ENCODE data around the gene FAM222B.
"Not testable (repeated sequence)": the region's sequence is repeated elsewhere in the genome, so short reads cannot be mapped to it uniquely, and the experiment has no call there.

FAM222B gene

DNA sequence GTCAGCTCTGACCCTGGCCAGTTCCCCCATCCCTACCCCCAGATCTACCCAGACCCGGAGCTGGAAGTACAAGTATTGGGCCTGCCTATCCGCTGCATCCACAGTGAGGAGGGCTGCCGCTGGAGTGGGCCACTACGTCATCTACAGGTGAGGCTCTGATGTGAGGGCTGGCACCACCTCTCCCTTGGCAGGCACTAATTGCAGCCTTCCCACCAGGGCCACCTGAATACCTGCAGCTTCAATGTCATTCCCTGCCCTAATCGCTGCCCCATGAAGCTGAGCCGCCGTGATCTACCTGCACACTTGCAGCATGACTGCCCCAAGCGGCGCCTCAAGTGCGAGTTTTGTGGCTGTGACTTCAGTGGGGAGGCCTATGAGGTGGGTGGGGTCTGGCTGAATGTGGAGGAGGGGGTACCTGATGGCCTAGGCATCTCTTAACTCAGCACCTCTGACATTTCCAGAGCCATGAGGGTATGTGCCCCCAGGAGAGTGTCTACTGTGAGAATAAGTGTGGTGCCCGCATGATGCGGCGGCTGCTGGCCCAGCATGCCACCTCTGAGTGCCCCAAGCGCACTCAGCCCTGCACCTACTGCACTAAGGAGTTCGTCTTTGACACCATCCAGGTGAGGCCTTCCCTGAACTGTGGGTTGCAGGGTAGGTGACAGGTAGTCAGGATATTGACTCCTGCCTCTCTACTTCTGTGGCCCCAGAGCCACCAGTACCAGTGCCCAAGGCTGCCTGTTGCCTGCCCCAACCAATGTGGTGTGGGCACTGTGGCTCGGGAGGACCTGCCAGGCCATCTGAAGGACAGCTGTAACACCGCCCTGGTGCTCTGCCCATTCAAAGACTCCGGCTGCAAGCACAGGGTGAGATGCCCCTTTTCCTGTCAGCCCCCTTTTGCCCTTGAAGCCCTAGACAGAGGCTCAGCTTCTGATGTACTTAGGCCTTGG is 94.5 kb downstream of the FAM222B start:
- DNase-seq (ENCODE audit: low read depth in 1 of 2, low spot score in 1 of 2) = no peak

DNA sequence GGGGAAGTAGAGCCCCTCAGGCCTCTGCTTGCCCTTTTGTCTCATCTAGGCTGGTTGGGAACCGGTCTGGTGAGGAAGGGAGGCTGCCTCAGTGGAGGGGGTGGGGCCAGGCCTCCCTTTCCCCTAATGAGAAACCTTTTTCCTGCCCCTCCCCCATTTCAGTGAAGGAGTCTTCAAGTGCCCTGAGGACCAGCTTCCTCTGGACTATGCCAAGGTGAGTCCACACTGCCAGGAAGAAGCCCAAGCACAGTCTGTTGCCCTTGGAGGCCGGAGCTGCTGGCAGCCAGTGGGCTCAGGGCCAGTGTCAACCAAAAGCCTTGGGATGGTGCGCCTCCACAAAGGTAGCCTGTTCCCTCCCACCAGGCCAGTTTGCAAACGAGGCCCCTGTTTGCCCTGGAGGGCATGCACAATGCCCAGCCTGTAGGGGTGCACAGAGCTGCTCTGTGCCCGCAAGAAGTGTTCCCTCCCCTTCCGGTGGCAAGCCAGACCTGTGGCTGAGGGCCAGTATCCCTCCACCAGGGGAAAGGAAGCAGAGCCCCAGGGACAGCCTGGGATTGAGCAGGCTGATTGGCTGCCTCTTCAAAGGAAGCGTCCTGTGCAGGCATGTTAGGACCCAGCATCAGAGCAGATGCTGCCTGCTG is 95.4 kb downstream of the FAM222B start:
- DNase-seq (ENCODE audit: low read depth in 1 of 2, low spot score in 1 of 2) = no peak

DNA sequence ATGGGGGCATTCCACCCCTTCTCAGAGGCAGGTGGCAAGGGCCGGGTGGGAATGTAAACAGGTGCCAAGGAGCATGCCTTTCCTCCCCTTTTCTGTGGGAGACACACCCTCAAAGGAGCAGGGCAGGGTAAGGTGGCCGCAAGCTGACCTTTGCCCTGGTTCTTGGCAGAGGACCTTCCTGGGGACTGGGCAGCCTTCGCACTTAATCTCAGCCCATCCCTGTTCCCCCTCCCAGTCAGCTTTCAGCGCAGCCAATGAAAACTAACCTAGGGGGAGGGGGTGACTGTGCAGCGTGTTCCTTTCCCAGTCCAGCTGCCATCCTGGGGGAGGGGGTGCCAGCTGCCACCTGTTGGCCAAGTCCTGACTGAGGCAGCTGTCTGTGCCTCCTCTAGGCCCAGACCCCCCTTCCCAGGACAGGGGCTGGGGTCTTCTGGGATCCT is 96.0 kb downstream of the FAM222B start:
- DNase-seq (ENCODE audit: low read depth in 1 of 2, low spot score in 1 of 2) = no peak

DNA sequence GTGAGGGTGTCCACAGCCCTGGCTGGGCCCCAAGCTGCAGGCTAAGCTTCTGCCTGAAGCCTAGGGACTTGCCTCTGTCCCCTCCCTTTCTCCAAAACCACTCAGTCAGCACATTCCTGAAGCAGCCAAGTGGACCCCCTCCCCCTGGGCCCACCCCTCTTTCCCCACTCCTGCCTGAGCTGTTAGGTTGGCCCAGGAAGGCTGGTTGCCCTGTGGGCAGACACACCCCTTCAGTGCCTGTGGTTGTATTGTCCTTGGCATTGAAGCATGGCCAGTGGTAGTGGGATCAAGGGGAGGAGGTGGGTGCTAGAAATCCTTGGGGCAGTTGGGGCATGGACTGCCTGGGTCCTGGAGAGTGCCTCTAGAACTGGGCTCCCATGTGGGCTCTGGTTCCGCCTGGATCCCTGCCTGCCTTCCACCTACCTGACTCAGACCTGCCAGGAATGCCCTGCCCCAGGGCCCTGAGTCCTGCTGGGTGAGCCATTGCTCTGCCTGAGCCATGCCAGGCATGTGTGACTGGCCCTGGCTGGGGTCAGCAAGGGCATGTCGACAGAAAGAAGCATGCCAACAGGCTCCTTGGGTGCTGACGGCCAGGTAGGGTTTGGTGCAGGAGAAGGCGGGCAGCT is 96.7 kb downstream of the FAM222B start:
- no peak for DNase-seq (ENCODE audit: low read depth in 1 of 2, low spot score in 1 of 2)

DNA sequence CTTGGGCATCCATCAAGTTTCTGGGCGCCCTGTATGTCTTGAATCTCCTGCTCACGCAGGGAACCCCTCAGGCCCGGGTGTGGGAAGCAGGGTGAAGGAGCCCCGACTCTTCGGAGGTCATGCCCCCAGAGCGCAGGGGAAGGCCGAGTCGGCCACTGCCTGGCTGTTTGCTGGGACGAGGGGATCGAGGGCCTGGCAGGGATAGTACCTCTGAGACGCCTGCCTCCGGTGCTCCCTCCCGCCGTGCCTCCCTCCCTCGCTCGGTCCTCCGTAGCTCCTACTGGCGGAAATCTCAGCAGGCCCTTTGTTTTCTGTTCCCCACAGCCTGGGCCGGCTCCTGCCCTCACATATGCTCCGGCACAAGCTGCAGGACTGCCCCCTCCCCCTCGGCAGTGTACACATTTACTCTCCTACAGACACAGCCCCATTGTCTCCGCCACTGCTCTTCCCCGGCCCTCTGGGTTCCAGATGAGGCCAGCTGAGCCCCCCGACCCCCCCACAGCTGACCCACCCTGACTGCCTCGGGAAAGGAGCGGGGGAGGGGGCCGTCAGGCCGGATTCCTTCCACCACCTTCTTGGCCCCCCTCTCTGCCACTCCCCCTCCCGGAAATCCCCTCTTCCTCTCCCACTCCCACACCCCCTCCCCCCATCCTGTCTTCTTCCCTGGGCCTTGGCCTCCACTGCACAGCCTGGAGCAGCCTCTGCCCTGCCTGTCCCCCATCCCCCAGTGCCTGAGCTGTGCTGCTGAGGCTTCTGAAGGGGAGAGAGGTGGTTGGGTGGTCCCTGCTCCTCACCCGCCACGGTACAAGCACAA is 97.4 kb downstream of the FAM222B start:
- no peak for DNase-seq (ENCODE audit: low read depth in 1 of 2, low spot score in 1 of 2)

DNA sequence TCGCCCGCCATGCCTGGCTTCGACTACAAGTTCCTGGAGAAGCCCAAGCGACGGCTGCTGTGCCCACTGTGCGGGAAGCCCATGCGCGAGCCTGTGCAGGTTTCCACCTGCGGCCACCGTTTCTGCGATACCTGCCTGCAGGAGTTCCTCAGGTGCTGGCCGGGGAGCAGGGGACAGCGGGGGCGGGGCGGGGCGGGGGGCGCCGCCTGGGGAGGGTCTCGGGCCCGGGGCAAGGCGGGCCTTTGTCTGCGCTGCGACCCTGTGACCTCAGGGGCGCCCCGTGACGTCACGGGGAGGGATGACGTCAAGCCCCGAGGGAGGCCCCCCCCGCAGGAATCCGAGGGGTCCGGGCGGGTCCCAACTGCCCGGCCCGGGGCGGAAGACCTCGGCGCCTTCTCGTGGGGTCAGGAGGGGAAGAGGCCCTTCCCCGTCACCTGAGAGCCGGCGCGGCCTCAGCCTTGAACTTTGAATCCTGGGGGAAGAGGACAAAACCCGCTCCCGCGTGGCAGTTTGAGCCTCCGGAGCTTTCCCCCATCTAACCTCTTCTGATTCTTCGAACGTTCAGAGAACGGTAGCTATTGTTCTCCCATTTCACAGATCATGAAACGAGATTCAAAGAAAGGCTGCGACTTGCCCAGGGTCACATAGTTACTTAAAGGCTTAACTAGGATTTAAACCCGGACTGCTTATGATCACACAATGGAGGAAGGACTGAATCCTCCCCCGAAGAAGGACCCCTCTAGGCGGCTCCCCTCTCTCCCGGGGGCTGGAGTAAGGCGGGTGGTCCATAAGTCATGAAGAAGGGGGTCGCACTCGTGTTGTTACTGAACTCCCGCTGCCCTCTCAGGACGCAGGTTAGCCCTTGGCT is 98.3 kb downstream of the FAM222B start:
- peak; percentile 42 to 71 for DNase-seq (ENCODE audit: low read depth in 1 of 2, low spot score in 1 of 2)

DNA sequence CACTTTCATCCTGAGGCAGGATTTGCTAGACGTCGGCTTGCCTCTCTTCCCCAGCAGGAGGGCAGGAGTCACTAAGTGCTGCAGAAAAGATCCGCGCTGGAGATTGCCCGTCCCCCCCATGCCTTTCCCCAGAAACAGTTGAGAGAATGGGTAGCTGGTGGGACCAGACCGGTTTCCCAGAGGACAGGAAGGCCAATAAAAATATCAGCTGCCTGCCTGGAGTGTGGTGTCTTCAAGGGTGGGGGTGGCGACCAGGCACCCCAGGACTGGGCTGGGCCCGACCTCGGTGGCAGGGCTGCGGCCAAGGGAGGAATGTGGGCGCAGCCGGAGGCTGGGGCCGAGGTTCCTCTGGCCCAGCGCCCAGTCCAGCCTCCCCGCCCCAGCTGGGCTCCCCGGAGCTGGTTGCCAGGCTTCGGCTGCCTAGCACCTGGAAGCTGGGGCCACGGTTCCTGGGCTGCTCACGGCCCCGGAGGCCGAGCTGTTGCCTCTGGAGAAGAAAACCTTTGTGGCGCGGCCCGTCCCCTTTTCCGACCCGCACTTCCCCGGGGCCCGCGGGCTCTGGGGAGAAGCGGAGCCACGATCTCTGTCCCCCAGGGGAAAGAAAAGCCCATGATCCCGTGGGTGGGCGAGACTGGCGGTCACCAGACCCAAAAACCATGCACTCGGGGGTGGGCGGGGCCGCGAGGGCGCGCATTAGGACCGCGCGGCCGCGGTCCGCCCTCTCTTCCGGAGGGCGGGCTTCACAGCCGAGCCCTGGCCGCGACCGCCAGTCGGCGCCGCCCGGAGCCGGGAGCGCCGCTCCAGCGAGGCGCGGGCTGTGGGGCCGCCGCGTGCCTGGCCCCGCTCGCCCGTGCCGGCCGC is 99.1 kb downstream of the FAM222B start, which contains the start of gene TRAF4:
TRAF4 (plus strand) TSS at position 769 of the 861 bp plus-strand sequence. CDS start 102 bp downstream, outside the sequence.
- DNase-seq (ENCODE audit: low read depth in 1 of 2, low spot score in 1 of 2) = peak; percentile 59 to 74

DNA sequence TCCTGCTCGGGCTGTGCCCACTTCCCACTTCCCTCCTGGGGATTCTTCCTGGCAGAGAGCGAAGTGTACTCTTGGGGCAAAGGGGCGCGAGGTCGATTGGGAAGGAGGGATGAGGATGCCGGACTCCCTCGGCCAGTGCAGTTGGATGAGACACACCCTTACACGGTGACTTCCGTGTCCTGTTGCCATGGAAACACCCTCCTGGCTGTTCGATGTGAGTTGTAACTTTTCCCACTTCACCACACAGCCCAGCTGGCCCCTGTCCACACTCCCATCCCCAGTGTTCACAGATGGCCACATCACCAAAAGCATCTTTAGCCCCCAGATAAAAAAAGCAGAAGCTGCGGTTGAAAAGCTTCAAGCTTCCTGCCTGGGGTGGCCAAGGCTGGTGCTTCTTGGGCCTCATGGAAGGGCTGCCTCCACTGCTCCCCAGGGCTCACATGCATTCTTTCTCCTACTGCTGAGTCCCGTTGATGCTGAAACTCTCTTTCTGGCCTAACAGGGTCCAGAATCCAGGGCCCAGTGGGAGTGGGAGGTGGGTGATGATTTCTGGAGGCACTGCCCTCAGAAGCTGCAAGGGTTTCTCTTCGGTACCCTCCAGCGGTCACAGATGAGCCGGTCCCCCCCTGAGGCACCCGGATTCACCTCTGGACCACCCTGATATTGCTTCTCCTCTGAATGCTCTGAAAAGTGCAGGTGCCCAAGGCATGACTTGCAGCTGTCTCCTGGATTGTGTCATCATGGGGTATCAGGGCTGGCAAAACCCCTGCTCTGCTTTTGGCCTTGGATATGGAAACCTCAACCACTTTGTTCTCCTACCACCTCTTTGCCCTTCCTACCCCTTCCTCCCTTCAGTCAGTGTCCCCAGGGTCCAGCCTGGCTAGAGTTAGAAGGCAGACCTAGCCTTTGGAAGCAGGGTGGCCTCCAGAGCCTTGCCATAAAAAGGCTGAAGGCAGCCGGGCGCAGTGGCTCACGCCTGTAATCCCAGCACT is 100.9 kb downstream of the FAM222B start:
- DNase-seq (ENCODE audit: low read depth in 1 of 2, low spot score in 1 of 2) = no peak

DNA sequence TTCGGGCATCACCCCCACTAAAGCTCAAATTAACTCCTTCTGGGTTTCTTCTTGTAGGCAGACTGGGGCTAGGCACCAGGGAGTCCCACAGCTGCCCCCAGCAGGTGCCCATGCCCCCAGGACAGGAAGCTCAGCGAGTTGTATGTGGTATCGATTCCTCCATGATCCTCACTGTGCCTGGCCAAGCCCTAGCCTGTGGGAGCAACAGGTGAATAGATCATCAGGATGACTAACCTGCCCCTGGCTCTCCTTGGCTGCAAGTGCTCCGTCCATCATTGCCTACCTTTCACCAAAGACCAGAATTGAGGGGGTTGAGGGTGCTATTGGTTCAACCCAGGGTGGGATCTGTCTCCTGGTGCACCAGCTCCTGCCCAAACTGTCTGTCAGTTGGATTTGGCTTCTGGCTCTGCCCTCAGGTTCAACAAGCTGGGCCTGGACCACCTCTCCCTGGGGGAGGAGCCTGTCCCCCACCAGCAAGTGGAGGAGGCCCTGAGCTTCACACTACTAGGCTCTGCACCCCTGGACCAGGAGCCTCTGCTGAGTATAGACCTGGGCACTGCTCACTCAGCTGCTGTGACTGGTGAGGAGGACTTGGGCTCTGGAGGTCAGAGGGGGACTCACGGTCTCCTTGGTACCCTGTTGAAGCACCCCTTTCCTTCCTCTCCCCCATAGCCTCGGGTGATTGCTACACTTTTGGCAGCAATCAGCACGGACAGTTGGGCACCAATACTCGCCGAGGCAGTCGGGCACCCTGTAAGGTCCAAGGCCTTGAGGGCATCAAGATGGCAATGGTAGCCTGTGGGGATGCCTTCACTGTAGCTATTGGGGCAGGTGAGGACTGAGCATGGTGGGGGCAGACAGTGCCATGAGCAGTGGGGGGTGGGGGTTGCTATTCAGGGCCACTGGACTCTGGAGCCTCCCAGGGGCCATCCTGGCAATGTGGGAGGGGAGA is 101.9 kb downstream of the FAM222B start:
- DNase-seq (ENCODE audit: low read depth in 1 of 2, low spot score in 1 of 2) = no peak

DNA sequence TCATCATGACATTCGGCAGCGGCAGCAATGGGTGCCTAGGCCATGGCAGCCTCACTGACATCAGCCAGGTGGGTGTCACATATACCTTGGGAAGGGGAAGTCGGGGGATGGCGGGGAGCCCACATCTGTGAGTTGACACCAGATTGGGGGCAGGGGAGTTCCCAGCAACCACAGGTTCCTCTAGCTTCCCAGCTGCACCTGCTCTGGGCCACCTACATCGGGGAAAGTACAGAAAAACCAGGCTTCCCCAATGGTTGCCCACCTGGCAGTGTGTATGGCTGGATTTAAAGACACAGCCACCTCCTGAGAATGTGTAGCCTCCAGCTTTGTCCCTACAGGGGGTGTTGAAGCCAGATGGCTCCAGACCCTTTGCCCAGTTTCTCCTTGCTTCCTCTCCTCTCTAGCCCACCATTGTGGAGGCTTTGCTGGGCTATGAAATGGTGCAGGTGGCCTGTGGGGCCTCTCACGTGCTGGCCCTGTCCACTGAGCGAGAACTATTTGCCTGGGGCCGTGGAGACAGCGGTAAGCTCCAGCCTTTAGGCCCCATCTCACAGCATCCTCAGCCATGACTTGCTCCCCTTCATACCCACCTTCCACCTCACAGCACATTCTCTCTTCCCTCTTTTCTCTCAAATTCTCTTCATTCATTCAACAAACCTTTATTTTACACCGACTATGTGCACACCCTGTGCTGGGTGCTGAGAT is 103.8 kb downstream of the FAM222B start:
- peak in 1 of 2 donors; percentile 58 for DNase-seq (ENCODE audit: low read depth in 1 of 2, low spot score in 1 of 2)

DNA sequence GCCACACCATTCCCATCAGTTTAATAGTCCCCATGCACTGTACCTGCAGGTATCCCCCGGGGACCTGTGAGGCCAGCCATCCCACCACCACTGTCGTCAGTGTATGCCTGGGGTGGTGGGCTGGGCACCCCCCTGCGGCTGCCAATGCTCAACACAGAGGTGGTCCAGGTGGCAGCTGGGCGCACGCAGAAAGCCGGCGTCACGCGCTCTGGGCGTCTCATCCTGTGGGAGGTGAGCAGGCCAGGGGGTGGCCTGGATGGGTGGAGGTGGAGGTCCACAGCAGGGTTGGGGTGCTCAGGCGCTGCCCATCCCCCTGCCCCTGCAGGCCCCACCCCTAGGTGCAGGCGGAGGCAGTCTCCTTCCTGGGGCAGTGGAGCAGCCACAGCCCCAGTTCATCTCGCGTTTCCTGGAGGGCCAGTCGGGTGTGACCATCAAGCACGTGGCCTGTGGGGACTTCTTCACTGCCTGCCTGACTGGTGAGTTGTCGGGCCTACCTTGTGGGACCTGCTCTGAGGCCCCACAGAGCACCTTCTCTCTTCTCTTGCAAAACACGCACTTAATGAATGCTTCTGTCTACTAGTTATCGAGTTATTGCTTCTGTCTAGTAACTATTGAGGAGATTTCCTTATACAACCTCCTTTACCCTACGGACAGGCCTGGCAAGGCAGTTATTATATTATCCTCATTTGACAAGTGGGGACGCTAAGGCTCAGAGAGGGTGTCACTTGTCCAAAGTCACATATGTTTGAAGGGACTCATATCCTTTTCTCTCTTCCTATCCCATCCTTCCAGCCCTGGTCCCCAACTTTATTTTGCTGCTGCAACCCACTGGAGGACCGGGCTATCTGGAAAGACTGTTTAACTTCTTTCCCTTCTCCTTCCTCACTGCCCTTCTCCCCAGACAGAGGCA is 104.6 kb downstream of the FAM222B start:
- no peak for DNase-seq (ENCODE audit: low read depth in 1 of 2, low spot score in 1 of 2)

DNA sequence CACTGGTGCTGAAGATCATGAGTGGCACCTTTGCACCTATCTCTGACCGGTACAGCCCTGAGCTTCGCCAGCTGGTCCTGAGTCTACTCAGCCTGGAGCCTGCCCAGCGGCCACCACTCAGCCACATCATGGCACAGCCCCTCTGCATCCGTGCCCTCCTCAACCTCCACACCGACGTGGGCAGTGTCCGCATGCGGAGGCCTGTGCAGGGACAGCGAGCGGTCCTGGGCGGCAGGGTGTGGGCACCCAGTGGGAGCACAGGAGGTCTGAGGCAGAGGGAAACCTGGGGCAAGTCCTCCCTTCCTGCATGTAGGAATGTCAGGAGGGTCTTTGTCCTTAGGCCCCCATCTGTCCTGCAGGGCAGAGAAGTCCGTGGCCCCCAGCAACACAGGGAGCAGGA is 105.3 kb downstream of the FAM222B start:
- no peak for DNase-seq (ENCODE audit: low read depth in 1 of 2, low spot score in 1 of 2)

DNA sequence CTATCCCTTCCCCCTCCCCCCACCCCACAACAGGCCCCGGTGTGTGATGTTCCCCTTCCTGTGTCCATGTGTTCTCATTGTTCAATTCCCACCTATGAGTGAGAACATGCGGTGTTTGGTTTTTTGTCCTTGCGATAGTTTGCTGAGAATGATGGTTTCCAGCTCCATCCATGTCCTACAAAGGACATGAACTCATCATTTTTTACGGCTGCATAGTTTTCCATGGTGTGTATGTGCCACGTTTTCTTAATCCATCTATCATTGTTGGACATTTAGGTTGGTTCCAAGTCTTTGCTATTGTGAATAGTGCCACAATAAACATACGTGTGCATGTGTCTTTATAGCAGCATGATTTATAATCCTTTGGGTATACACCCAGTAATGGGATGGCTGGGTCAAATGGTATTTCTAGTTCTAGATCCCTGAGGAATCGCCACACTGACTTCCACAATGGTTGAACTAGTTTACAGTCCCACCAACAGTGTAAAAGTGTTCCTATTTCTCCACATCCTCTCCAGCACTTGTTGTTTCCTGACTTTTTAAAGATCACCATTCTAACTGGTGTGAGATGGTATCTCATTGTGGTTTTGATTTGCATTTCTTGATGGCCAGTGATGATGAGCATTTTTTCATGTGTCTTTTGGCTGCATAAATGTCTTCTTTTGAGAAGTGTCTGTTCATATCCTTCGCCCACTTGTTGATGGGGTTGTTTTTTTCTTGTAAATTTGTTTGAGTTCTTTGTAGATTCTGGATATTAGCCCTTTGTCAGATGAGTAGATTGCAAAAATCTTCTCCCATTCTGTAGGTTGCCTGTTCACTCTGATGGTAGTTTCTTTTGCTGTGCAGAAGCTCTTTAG is 106.4 kb downstream of the FAM222B start:
- not testable (repeated sequence) for DNase-seq (ENCODE audit: low read depth in 1 of 2, low spot score in 1 of 2)

DNA sequence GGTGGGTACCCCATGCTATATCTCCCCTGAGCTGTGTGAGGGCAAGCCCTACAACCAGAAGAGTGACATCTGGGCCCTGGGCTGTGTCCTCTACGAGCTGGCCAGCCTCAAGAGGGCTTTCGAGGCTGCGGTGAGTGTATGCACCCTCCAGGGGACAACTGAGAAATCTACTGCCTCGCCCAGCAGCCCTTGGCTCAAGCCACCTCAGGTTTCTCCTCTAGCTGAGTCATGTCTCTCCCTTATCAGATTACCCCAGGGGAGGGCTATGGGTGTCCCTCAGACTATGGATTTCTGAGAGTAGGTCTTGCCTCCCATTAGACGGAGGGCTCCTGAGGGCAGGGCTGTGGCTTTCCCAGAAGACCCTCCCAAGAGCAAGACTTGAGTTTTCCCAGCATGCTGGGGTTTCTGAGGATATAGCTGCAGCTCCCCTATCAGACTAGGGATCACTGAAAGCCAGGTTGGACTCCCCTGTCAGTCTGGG is 107.3 kb downstream of the FAM222B start:
- no peak for DNase-seq (ENCODE audit: low read depth in 1 of 2, low spot score in 1 of 2)

Measured in stimulated activated CD4-positive, alpha-beta T cell treated with anti-CD3 and anti-CD28 coated beads, Interleukin-15, amount 100 ng/mL, for 1 hour (primary cell).